Osteoblast (primary cell): ENCODE data around the gene PLEKHG4B. TPM values are rescaled to one million over a fixed set of nuclear protein-coding genes. Genes with fewer than 3 reads are reported as not detected.
A peak's percentile ranks its signal among the peaks of the same experiment; 100 is the strongest.
"Not testable (repeated sequence)": the region's sequence is repeated elsewhere in the genome, so short reads cannot be mapped to it uniquely, and the experiment has no call there.

Experiments used
- DNase-seq: peaks from one replicate; pipeline ENCODE4 v3.0.0; 2011; ENCODE audit warnings: low spot score, mixed read lengths; ENCODE audit not compliant: insufficient read length; ENCODE audit errors: missing footprints
- H2AFZ ChIP-seq: 2 replicates; pipeline ENCODE4 v1.6.0; 2011; ENCODE audit warnings: mild to moderate bottlenecking, low read length
- H3K27ac ChIP-seq: 2 replicates; pipeline ENCODE4 v1.5.1; 2011; ENCODE audit warnings: mild to moderate bottlenecking, low read depth, low read length, moderate library complexity
- H3K27me3 ChIP-seq: 2 replicates; pipeline ENCODE4 v1.6.0; 2012; ENCODE audit warnings: mild to moderate bottlenecking, control low read depth, inconsistent platforms, low read length, moderate library complexity; ENCODE audit not compliant: insufficient read depth
- H3K36me3 ChIP-seq: 2 replicates; pipeline ENCODE4 v1.5.1; 2011; ENCODE audit warnings: mild to moderate bottlenecking, low read length, control low read depth, moderate library complexity; ENCODE audit not compliant: insufficient read depth
- H3K4me1 ChIP-seq: 2 replicates; pipeline ENCODE4 v1.5.1; 2011; ENCODE audit warnings: mild to moderate bottlenecking, low read length, control low read depth, moderate library complexity; ENCODE audit not compliant: insufficient read depth
- H3K4me2 ChIP-seq: 2 replicates; pipeline ENCODE4 v1.6.0; 2011; ENCODE audit warnings: mild to moderate bottlenecking, low read length; ENCODE audit not compliant: insufficient read depth
- H3K4me3 ChIP-seq: fragments of 200-600 bp; sonication (generic); 3 replicates; pipeline ENCODE4 v1.5.1; 2012; ENCODE audit warnings: mild to moderate bottlenecking, low read length, inconsistent platforms; ENCODE audit not compliant: insufficient read depth
- H3K79me2 ChIP-seq: 2 replicates; pipeline ENCODE4 v1.6.0; 2012; ENCODE audit warnings: mild to moderate bottlenecking, low read length, control low read depth, inconsistent platforms; ENCODE audit not compliant: insufficient read depth
- H3K9me3 ChIP-seq: 2 replicates; pipeline ENCODE4 v1.5.1; 2011; ENCODE audit warnings: low read depth, low read length, control low read depth
- H4K20me1 ChIP-seq: 2 replicates; pipeline ENCODE4 v1.6.0; 2012; ENCODE audit warnings: mild to moderate bottlenecking, low read length, control low read depth; ENCODE audit not compliant: insufficient read depth
- total RNA-seq: library from RNA; depleted of rRNA; stranded (reverse); fragments of >200 nt; gene quantifications from 2 replicates; pipeline ENCODE4 v1.2.3, GENCODE V29; 2012
- TF ChIP-seq, protein P1 (sequence below): IDR thresholded peaks from 2 replicates; pipeline ENCODE4 v1.5.1; 2011; ENCODE audit warnings: mild to moderate bottlenecking, low read depth, low read length, moderate library complexity; ENCODE audit errors: extremely low read depth

Gene PLEKHG4B
- total RNA-seq, 1 donor: 0.36 TPM

DNA sequence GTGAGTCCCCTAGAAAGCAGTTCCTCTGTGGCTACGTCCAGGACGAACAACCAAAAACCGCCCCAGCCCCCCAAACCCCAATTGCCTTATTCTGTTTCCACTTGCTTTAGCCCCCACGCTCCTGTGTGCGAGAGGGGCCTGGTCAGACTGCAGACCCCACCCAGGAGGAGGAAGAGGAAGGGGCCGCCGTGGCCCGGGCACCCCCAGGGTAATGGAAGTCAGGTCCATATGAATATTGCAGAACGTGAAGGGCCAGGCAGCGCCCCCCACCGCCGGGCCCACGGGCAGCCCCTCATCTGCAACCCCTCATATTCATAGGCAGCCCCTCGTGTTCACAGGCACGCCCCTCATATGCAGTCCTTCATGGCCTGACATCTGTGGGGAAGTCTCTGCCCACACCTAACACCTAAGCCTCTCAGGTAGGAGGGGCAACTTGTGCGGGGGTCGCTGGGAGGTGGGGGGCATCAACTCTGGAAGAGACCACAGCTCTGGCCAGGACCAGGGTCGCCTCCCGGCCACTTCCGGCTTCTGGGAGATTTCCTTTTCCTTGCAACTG, 37.7 kb upstream of the PLEKHG4B start:
- Histone ChIP-seq H4K20me1 (no peaks in the 10 kb centered on the region), H3K4me1 (no peaks in the 10 kb centered on the region), H3K4me2 (peak overlapping the region; percentile 43), H2AFZ (no peak overlapping the region), H3K27ac (no peak overlapping the region), H3K9me3 (no peaks in the 10 kb centered on the region), H3K36me3 (no peaks in the 10 kb centered on the region), H3K27me3 (peaks cover 27% of the 10 kb centered on the region), H3K4me3 (no peak overlapping the region), H3K79me2 (no peaks in the 10 kb centered on the region)
- peak; percentile 44 for DNase-seq
- TF ChIP-seq, protein P1, sequence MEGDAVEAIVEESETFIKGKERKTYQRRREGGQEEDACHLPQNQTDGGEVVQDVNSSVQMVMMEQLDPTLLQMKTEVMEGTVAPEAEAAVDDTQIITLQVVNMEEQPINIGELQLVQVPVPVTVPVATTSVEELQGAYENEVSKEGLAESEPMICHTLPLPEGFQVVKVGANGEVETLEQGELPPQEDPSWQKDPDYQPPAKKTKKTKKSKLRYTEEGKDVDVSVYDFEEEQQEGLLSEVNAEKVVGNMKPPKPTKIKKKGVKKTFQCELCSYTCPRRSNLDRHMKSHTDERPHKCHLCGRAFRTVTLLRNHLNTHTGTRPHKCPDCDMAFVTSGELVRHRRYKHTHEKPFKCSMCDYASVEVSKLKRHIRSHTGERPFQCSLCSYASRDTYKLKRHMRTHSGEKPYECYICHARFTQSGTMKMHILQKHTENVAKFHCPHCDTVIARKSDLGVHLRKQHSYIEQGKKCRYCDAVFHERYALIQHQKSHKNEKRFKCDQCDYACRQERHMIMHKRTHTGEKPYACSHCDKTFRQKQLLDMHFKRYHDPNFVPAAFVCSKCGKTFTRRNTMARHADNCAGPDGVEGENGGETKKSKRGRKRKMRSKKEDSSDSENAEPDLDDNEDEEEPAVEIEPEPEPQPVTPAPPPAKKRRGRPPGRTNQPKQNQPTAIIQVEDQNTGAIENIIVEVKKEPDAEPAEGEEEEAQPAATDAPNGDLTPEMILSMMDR: no peak

DNA sequence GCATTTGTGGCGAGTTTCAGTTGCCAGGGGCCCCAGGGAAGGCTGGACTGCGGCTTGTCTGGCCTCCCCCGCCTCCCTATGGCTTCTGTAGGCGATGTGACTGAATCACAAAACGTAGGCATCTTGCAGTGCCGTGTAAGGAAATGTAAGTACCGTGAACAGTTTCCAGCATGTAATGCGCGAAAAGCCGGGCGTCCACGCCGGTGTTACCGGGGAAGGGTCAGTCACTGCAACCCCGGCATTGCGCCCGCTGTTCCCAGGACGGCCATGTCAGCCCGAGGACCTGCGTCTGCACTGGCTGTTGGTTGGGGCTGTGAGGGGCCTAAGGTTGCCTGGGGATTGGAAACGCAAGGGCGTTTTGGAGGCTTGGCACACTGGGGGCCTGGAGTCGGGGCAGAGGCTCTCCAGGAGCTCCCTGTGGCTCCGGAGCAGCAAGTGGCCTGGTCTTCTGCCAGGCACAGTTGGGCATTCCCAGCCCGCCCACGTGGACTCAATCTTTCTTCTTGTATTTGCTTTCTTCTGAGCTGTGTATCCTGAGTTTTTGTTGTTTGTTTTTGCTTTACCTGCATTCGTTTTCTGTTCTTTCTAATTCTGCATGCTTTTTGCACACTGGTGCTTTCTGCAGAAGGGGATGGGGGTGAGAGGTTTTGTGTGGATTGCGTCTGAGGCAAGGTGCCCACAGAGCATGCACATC, 36.9 kb upstream of the PLEKHG4B start:
- Histone ChIP-seq H3K27me3 (peaks cover 27% of the 10 kb centered on the region), H3K4me3 (no peak overlapping the region), H2AFZ (no peak overlapping the region), H3K36me3 (no peaks in the 10 kb centered on the region), H4K20me1 (no peaks in the 10 kb centered on the region), H3K79me2 (no peaks in the 10 kb centered on the region), H3K4me2 (no peak overlapping the region), H3K9me3 (no peaks in the 10 kb centered on the region), H3K27ac (no peak overlapping the region), H3K4me1 (no peaks in the 10 kb centered on the region)
- TF ChIP-seq, protein P1: no peak
- peak; percentile 63 for DNase-seq

DNA sequence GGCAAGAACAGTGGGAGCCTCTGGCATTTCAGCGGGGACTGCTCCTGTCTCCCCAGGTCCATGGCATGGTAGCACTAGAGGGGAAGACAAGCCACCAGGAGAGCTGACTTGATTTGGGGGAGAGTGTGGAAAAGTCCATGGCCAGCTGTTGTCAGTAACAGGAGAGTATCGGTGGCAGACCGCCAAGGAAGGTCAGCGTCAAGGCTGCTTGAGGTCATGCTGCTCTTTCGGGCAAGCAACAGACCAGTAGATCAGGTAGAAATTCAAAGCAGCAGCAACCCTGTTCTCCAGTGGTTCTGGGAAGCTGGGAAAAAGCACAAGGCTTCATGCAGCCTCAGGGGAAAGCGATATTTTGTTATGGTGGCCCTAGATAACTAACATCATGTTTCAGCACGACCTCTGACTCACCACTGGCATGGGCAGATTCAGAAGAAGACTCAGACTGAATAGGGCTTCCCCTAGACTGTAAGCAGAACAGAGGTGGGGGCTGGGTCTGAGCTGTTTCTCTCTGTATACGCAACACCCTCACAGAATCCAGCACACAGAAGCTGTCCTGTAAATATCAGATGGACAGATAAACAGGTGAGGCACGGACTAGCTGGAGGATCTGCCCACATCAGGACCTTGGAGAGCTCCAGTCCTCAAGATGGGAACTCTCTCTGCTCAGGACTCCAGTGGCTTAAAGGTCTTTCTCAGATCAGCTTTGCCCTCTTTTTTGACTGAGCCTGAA, 35.2 kb upstream of the PLEKHG4B start:
- Histone ChIP-seq H3K27me3 (peaks cover 27% of the 10 kb centered on the region), H3K36me3 (no peaks in the 10 kb centered on the region), H3K4me3 (no peak overlapping the region), H2AFZ (no peak overlapping the region), H3K4me1 (no peaks in the 10 kb centered on the region), H3K79me2 (no peaks in the 10 kb centered on the region), H3K27ac (no peak overlapping the region), H3K4me2 (no peak overlapping the region), H4K20me1 (no peaks in the 10 kb centered on the region), H3K9me3 (no peaks in the 10 kb centered on the region)
- TF ChIP-seq, protein P1: no peak
- peak; percentile 83 for DNase-seq

DNA sequence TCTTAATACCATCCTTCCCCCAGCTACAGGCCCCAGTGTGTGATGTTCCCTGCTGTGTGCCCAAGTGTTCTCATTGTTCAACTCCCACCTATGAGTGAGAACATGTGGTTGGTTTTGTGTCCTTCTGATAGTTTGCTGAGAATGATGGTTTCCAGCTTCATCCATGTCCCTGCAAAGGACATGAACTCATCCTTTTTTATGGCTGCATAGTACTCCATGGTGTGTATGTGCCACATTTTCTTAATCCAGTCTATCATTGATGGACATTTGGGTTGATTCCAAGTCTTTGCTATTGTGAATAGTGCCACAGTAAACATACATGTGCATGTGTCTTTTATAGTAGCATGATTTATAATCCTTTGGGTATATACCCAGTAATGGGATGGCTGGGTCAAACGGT, 31.7 kb upstream of the PLEKHG4B start:
- DNase-seq, H3K79me2 ChIP-seq, H3K4me3 ChIP-seq, H3K4me1 ChIP-seq, H4K20me1 ChIP-seq, H3K27me3 ChIP-seq, H3K4me2 ChIP-seq, H3K27ac ChIP-seq, H2AFZ ChIP-seq, H3K9me3 ChIP-seq, H3K36me3 ChIP-seq: not testable (repeated sequence)
